Common myeloid progenitor, CD34-positive (primary cell): ENCODE data around the gene YEATS2. TPM values are rescaled to one million over a fixed set of nuclear protein-coding genes. Genes with fewer than 3 reads are reported as not detected.

Experiments used
- CTCF ChIA-PET: fragments of 350-600 bp; sonication (Branson Sonifier 250); formaldehyde crosslinking; loops from one replicate; lab custom pipeline; 2021; ENCODE audit warnings: antibody characterized with exemption; lab: Charles Lee
- POLR2A ChIA-PET: fragments of 350-600 bp; sonication (Branson Sonifier 250); formaldehyde crosslinking; loops from one replicate; lab custom pipeline; 2021; ENCODE audit warnings: antibody characterized with exemption; lab: Charles Lee
- DNase-seq, 3 donors: peaks; one replicate each; pipeline versions ENCODE4 v3.0.0 to v3.0.0-alpha.2; 2013
- H3K27ac ChIP-seq, 2 experiments: 1 replicate in 1 of 2; 2 replicates in 1 of 2; pipeline ENCODE4 v1.7.0; 2013; ENCODE audit warnings: inconsistent platforms in 2 of 2, low read length in 2 of 2, mild to moderate bottlenecking in 2 of 2, low read depth in 1 of 2, moderate library complexity in 1 of 2; ENCODE audit not compliant: severe bottlenecking in 2 of 2, insufficient read depth in 1 of 2, poor library complexity in 1 of 2
- H3K27me3 ChIP-seq, 5 experiments: replicated peaks in 2 of 5; 1 replicate in 3 of 5; 2 replicates in 2 of 5; pipeline versions ENCODE4 v1.6.1 to v1.7.0; 2013; ENCODE audit warnings: low read length in 4 of 5, mild to moderate bottlenecking in 2 of 5, moderate library complexity in 2 of 5, inconsistent platforms in 1 of 5; ENCODE audit not compliant: insufficient read depth in 5 of 5, control insufficient read depth in 4 of 5
- H3K36me3 ChIP-seq, 4 experiments: 1 replicate in 2 of 4; 2 replicates in 2 of 4; pipeline versions ENCODE4 v1.6.1 to v1.7.0; 2013; ENCODE audit warnings: low read length in 3 of 4, control low read depth in 1 of 4, mild to moderate bottlenecking in 1 of 4; ENCODE audit not compliant: control insufficient read depth in 4 of 4, insufficient read depth in 4 of 4
- H3K4me1 ChIP-seq, 4 experiments: 1 replicate in 3 of 4; 2 replicates in 1 of 4; pipeline versions ENCODE4 v1.6.1 to v1.7.1; 2013; ENCODE audit warnings: low read length in 3 of 4, mild to moderate bottlenecking in 3 of 4, control low read depth in 1 of 4, inconsistent platforms in 1 of 4, moderate library complexity in 1 of 4; ENCODE audit not compliant: control insufficient read depth in 4 of 4, insufficient read depth in 4 of 4; ENCODE audit errors: control extremely low read depth in 1 of 4
- H3K4me3 ChIP-seq, 7 experiments: 1 replicate in 4 of 7; 2 replicates in 3 of 7; pipeline versions ENCODE4 v1.5.1 to v1.7.0; 2013; ENCODE audit warnings: mild to moderate bottlenecking in 7 of 7, low read length in 6 of 7, moderate library complexity in 6 of 7, inconsistent platforms in 2 of 7, low read depth in 2 of 7, control low read depth in 1 of 7; ENCODE audit not compliant: insufficient read depth in 4 of 7, control insufficient read depth in 1 of 7; ENCODE audit errors: extremely low read depth in 1 of 7
- H3K9me3 ChIP-seq, 5 experiments: 1 replicate in 4 of 5; 2 replicates in 1 of 5; pipeline versions ENCODE4 v1.6.1 to v1.7.1; 2013; ENCODE audit warnings: low read length in 4 of 5, mild to moderate bottlenecking in 2 of 5, inconsistent platforms in 1 of 5, low read depth in 1 of 5, moderate library complexity in 1 of 5; ENCODE audit not compliant: control insufficient read depth in 4 of 5, insufficient read depth in 2 of 5; ENCODE audit errors: control extremely low read depth in 1 of 5
- WGBS: methylation state at CpG from one replicate; pipeline ENCODE4 v1.1.5; 2013; ENCODE audit not compliant: insufficient coverage; 5-methylcytosine and 5-hydroxymethylcytosine counted together
- polyA plus RNA-seq: library from polyadenylated mRNA; unstranded; fragments of 120-200 nt; gene quantifications from one replicate; pipeline ENCODE4 v1.2.1, GENCODE V29; 2013

YEATS2 gene
- polyA plus RNA-seq: 34.3 TPM

- peak; percentile 70 to 92 (median 87) for DNase-seq
- under 1% methylated on average over 64 of the region's 89 CpGs for WGBS
- no peaks in the 10 kb centered on the region for H3K27me3 ChIP-seq
- peak within 1 kb of the TSS; percentile 83 to 95 (median 92) for H3K4me3 ChIP-seq
- ChIA-PET CTCF (interaction anchor here (0.7 to 1.9 kb wide), 3 partner anchors 12 to 30 kb away, joined by 3 to 5 read pairs (median 3); no protein-coding TSS in a partner anchor), POLR2A (no interaction called here)
- H3K9me3 ChIP-seq: no peaks in the 10 kb centered on the region
- peaks cover 0 to 7% (median 6%) of the 10 kb centered on the region in 4 experiments for H3K36me3 ChIP-seq
- peaks cover 12 to 24% (median 16%) of the 10 kb centered on the region in 4 experiments for H3K4me1 ChIP-seq
- H3K27ac ChIP-seq: peak within 1 kb of the TSS; percentile 78 to 86
These were observed at the start of gene YEATS2 for GRCh38 chr3:183697610-183698317. TSS of gene YEATS2 (plus strand) at chr3:183697797. CDS start at chr3:183715163, 17,366 bp downstream.

GRCh38 chr3:183650554-183650953 lies 47.0 kb upstream of the YEATS2 start:
- 100% methylated on average over 2 of the region's 4 CpGs for WGBS
- Histone ChIP-seq H3K27me3 (no peaks in the 10 kb centered on the region), H3K4me3 (peak overlapping the region in 1 of 7 experiments; percentile 55), H3K4me1 (no peaks in the 10 kb centered on the region), H3K9me3 (peaks cover 28 to 66% (median 32%) of the 10 kb centered on the region in 5 experiments), H3K36me3 (peaks cover 35 to 87% (median 38%) of the 10 kb centered on the region in 4 experiments), H3K27ac (no peak overlapping the region)
- DNase-seq: no peak
- POLR2A ChIA-PET: no interaction called here
- CTCF ChIA-PET: interaction anchor here (0.7 to 1.1 kb wide), 3 partner anchors 8 to 19 kb away, joined by 3 read pairs; no protein-coding TSS in a partner anchor

- Histone ChIP-seq H3K36me3 (peaks cover 36 to 91% (median 46%) of the 10 kb centered on the region in 4 experiments), H3K9me3 (peaks cover 28 to 73% (median 39%) of the 10 kb centered on the region in 5 experiments), H3K27ac (no peak overlapping the region), H3K27me3 (no peaks in the 10 kb centered on the region), H3K4me1 (no peaks in the 10 kb centered on the region), H3K4me3 (no peak overlapping the region)
- ChIA-PET POLR2A (no interaction called here), CTCF (interaction anchor here (2.1 kb wide), 1 partner anchor 16 kb away, joined by 6 read pairs; no protein-coding TSS in a partner anchor)
- WGBS: 100% methylated on average over 3 of the region's 6 CpGs
- peak; percentile 40 to 71 (median 70) for DNase-seq
These were observed 44.2 kb upstream of the YEATS2 start for GRCh38 chr3:183653209-183654064.

GRCh38 chr3:183654727-183655126 lies 42.9 kb upstream of the YEATS2 start:
- DNase-seq: no peak
- peaks cover 47 to 92% (median 53%) of the 10 kb centered on the region in 4 experiments for H3K36me3 ChIP-seq

GRCh38 chr3:183662099-183662498 lies 35.5 kb upstream of the YEATS2 start:
- H3K27ac ChIP-seq: no peak overlapping the region
- DNase-seq: no peak
- no peak overlapping the region for H3K4me3 ChIP-seq
- no CpG with 5 or more reads among the region's 3 CpGs for WGBS
- ChIA-PET POLR2A (no interaction called here), CTCF (interaction anchor here (0.8 to 2.2 kb wide), 2 partner anchors 10 to 69 kb away, joined by 3 to 6 read pairs; no protein-coding TSS in a partner anchor)
- no peaks in the 10 kb centered on the region for H3K4me1 ChIP-seq
- no peaks in the 10 kb centered on the region for H3K27me3 ChIP-seq
- H3K36me3 ChIP-seq: peaks cover 21 to 60% (median 35%) of the 10 kb centered on the region in 4 experiments
- H3K9me3 ChIP-seq: peaks cover 0 to 7% (median 2%) of the 10 kb centered on the region in 5 experiments

More at GRCh38 chr3:183654727-183655126, 42.9 kb upstream of the YEATS2 start:
- ChIA-PET CTCF (interaction anchor here (1.2 to 2.1 kb wide), 4 partner anchors 10 to 18 kb away, joined by 3 to 9 read pairs (median 5); no protein-coding TSS in a partner anchor), POLR2A (no interaction called here)
- Histone ChIP-seq H3K4me1 (no peaks in the 10 kb centered on the region), H3K9me3 (peaks cover 26 to 65% (median 39%) of the 10 kb centered on the region in 5 experiments), H3K4me3 (no peak overlapping the region), H3K27me3 (no peaks in the 10 kb centered on the region), H3K27ac (no peak overlapping the region)
- WGBS: 100% methylated on average over 1 of the region's 1 CpG

GRCh38 chr3:183664913-183665381 lies 32.6 kb upstream of the YEATS2 start:
- POLR2A ChIA-PET: no interaction called here
- no peak for DNase-seq
- CTCF ChIA-PET: interaction anchor here (1.0 kb wide), 1 partner anchor 10 kb away, joined by 3 read pairs; no protein-coding TSS in a partner anchor
- Histone ChIP-seq H3K4me3 (no peak overlapping the region), H3K36me3 (peaks cover 21 to 55% (median 28%) of the 10 kb centered on the region in 4 experiments), H3K4me1 (no peaks in the 10 kb centered on the region), H3K27ac (no peak overlapping the region), H3K27me3 (no peaks in the 10 kb centered on the region), H3K9me3 (peaks cover 0 to 4% (median 0%) of the 10 kb centered on the region in 5 experiments)
- WGBS: 100% methylated on average over 2 of the region's 3 CpGs
